ENCODE data around the gene TAS2R31. TPM values are rescaled to one million over a fixed set of nuclear protein-coding genes. Genes with fewer than 3 reads are reported as not detected.

Gene TAS2R31
- total and polyA plus RNA-seq, 2 of the 13 experiments (the other 11 are each of a cell fraction or from before 2014, with no cell fraction given): 0.96 to 6.5 TPM

- no peaks in the 10 kb centered on the region for H3K79me2 ChIP-seq (ENCODE audit: insufficient read depth, low read length)
- FAIRE-seq (no peak), ATAC-seq (no peak), DNase-seq (ENCODE audit: low spot score) (no peak)
- TF ChIP-seq SALL2 (CRISPR knock-in tag; IDR thresholded peaks at IDR 0.05) (no peak), ZNF333 (CRISPR knock-in tag; IDR thresholded peaks at IDR 0.05; ENCODE audit: borderline replicate concordance) (no peak), MAFK (conservative IDR thresholded peaks at IDR 0.05 in 1 of 2, IDR thresholded peaks at IDR 0.05 in 1 of 2; ENCODE audit: low read length in 2 of 2) (no peak), ZNF326 (CRISPR knock-in tag; IDR thresholded peaks at IDR 0.05; ENCODE audit: borderline replicate concordance) (no peak), ATF2 (CRISPR knock-in tag; IDR thresholded peaks at IDR 0.05) (no peak), ZNF101 (CRISPR knock-in tag; IDR thresholded peaks at IDR 0.05; ENCODE audit: borderline replicate concordance, low read depth) (no peak), CREM (IDR thresholded peaks at IDR 0.05) (no peak), CREM (CRISPR knock-in tag; IDR thresholded peaks at IDR 0.05) (no peak), REXO4 (CRISPR knock-in tag; IDR thresholded peaks at IDR 0.05; ENCODE audit: borderline replicate concordance) (no peak), ZNF207 (IDR thresholded peaks at IDR 0.05; ENCODE audit: borderline replicate concordance) (no peak)
- H3K36me3 ChIP-seq (replicated peaks in 1 of 2; ENCODE audit: control insufficient read depth in 1 of 2, insufficient read depth in 2 of 2, low read length in 2 of 2): no peaks in the 10 kb centered on the region; a peak in 1 of 5 replicates
- H3K9ac ChIP-seq (ENCODE audit: insufficient read depth, low read depth, low read length): no peak overlapping the region
- H3K4me1 ChIP-seq (ENCODE audit: insufficient read depth, low read length): peaks cover 26% of the 10 kb centered on the region
- no peaks in the 10 kb centered on the region for H3K9me3 ChIP-seq (ENCODE audit: low read length)
- POLR2A ChIA-PET: no interaction called here
- H4K20me1 ChIP-seq (ENCODE audit: insufficient read depth, low read length): no peaks in the 10 kb centered on the region
- no peak overlapping the region for H3K4me2 ChIP-seq (ENCODE audit: low read depth, low read length)
- no peaks in the 10 kb centered on the region; a peak in 1 of 5 replicates for H3K27me3 ChIP-seq (ENCODE audit: control insufficient read depth in 1 of 2, insufficient read depth in 2 of 2, low read length in 2 of 2)
- in situ Hi-C loops (cut with HindIII; ENCODE audit: extremely low pct_ligation_motif_present, low pct_unique_long_range_greater_than_20kb) (loop anchor here (5.0 kb wide), 1 partner anchor 53 kb away; no protein-coding TSS in a partner anchor), intact Hi-C loops (cut with micrococcal nuclease; ENCODE audit: unreplicated experiment) (no loop called here)
- no TSS peak for BruUV-seq (replicated peaks)
- no peak overlapping the region for H3K4me3 ChIP-seq (replicated peaks in 1 of 3; ENCODE audit: insufficient read depth in 1 of 3, low read depth in 2 of 3, low read length in 3 of 3)
- H3K27ac ChIP-seq (ENCODE audit: extremely low read length, insufficient read depth, low read length): no peak overlapping the region
- CTCF ChIA-PET (ENCODE audit: low intra/inter-chr PET ratio, low total read pairs): no interaction called here
- H2AFZ ChIP-seq (ENCODE audit: low read length): no peak overlapping the region
- 85% methylated on average over 5 of the region's 5 CpGs for WGBS (ENCODE audit: low lambda C conversion rate)
These were observed 38.7 kb upstream of the TAS2R31 start for GRCh38 chr12:11069854-11070365.
